SK-N-SH treated with all-trans-retinoic acid at 6 μM for 48 hours (cell line): ENCODE measurements around the gene FBXO24.

Experiments used
- ATAC-seq: fragments of 200-7000 bp; cut with Tn5 transposase; 3 replicates; pipeline ENCODE4 v1.9.1; 2020; ENCODE audit warnings: mild to moderate bottlenecking, moderate library complexity
- ARNTL ChIP-seq: fragments of 450-650 bp; formaldehyde crosslinking; IDR thresholded peaks from 2 replicates; pipeline ENCODE4 v1.5.0; 2020; ENCODE audit warnings: low read depth, mild to moderate bottlenecking, moderate library complexity, borderline replicate concordance
- BACH2 ChIP-seq: fragments of 250-450 bp; sonication (Bioruptor Pico); IDR thresholded peaks from 2 replicates; pipeline ENCODE4 v1.9.0; 2021; ENCODE audit warnings: mild to moderate bottlenecking, borderline replicate concordance
- CREB5 ChIP-seq: fragments of 250-450 bp; sonication (Bioruptor Pico); IDR thresholded peaks from 2 replicates; pipeline ENCODE4 v1.5.1; 2020; ENCODE audit warnings: low read depth, mild to moderate bottlenecking, moderate library complexity
- CSDC2 ChIP-seq: fragments of 250-450 bp; sonication (Bioruptor Pico); IDR thresholded peaks from 2 replicates; pipeline ENCODE4 v1.5.0; 2020; ENCODE audit warnings: mild to moderate bottlenecking, moderate library complexity
- ESRRG ChIP-seq: fragments of 250-450 bp; sonication (Bioruptor Pico); IDR thresholded peaks from 2 replicates; pipeline ENCODE4 v1.6.1; 2021; ENCODE audit warnings: mild to moderate bottlenecking
- GLIS3 ChIP-seq: fragments of 250-450 bp; sonication (Bioruptor Pico); IDR thresholded peaks from 2 replicates; pipeline ENCODE4 v1.5.0; 2020; ENCODE audit warnings: mild to moderate bottlenecking, moderate library complexity
- ISL1 ChIP-seq: fragments of 250-450 bp; sonication (Bioruptor Pico); IDR thresholded peaks from 2 replicates; pipeline ENCODE4 v2.1.2; 2022; ENCODE audit warnings: mild to moderate bottlenecking, moderate library complexity
- OSR1 ChIP-seq: fragments of 250-450 bp; sonication (Bioruptor Pico); IDR thresholded peaks from 2 replicates; pipeline ENCODE4 v1.8.0; 2022; ENCODE audit warnings: moderate library complexity, mild to moderate bottlenecking, inconsistent platforms
- RARB ChIP-seq: fragments of 250-450 bp; sonication (Bioruptor Pico); IDR thresholded peaks from 2 replicates; pipeline ENCODE4 v1.8.0; 2021; ENCODE audit warnings: mild to moderate bottlenecking, moderate library complexity
- SNAI2 ChIP-seq: fragments of 250-450 bp; sonication (Bioruptor Pico); IDR thresholded peaks from 2 replicates; pipeline ENCODE4 v1.5.0; 2020; ENCODE audit warnings: mild to moderate bottlenecking, moderate library complexity
- TCF4 ChIP-seq: fragments of 250-450 bp; sonication (Bioruptor Pico); IDR thresholded peaks from 2 replicates; pipeline ENCODE4 v1.8.0; 2021; ENCODE audit warnings: mild to moderate bottlenecking, moderate library complexity, borderline replicate concordance
- ZFP30 ChIP-seq: fragments of 450-650 bp; formaldehyde crosslinking; IDR thresholded peaks from 2 replicates; pipeline ENCODE4 v1.5.0; 2022; ENCODE audit warnings: mild to moderate bottlenecking, moderate library complexity
- ZNF565 ChIP-seq: fragments of 450-650 bp; formaldehyde crosslinking; conservative IDR thresholded peaks from 2 replicates; pipeline ENCODE4 v1.5.0; 2020; ENCODE audit warnings: low read depth, mild to moderate bottlenecking, moderate library complexity
- TF ChIP-seq, protein P1 (sequence below): fragments of 250-450 bp; sonication (Bioruptor Pico); IDR thresholded peaks from 2 replicates; pipeline ENCODE4 v1.5.0; 2020; ENCODE audit warnings: mild to moderate bottlenecking, moderate library complexity
- TF ChIP-seq, protein P2 (sequence below): fragments of 250-450 bp; sonication (Bioruptor Pico); IDR thresholded peaks from 2 replicates; pipeline ENCODE4 v1.5.1; 2021; ENCODE audit warnings: mild to moderate bottlenecking, moderate library complexity
- TF ChIP-seq, protein P3 (sequence below): fragments of 250-450 bp; sonication (Bioruptor Pico); IDR thresholded peaks from 2 replicates; pipeline ENCODE4 v1.8.0; 2020; ENCODE audit warnings: mild to moderate bottlenecking, moderate library complexity, borderline replicate concordance

FBXO24 gene

DNA sequence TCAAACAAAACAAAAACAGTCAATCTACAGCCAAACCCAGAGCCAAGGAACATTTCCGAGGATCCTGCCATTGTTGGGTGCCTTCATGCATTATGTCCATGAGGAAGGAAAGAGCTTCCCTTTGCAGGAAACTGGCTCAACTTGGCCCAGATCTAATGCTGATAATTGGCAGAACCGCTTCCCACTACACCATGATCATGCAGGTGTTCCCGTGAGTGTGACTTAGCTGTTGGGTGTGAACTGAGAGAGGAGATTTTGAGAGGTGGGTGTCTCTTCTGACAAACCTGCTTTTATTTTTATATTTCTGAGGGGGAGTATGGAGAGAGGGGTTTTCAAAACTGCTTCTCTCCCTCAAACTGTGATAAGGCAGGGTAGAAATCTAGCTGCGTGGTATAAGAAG, 27.0 kb upstream of the FBXO24 start (continued):
- TF ChIP-seq, protein P1, sequence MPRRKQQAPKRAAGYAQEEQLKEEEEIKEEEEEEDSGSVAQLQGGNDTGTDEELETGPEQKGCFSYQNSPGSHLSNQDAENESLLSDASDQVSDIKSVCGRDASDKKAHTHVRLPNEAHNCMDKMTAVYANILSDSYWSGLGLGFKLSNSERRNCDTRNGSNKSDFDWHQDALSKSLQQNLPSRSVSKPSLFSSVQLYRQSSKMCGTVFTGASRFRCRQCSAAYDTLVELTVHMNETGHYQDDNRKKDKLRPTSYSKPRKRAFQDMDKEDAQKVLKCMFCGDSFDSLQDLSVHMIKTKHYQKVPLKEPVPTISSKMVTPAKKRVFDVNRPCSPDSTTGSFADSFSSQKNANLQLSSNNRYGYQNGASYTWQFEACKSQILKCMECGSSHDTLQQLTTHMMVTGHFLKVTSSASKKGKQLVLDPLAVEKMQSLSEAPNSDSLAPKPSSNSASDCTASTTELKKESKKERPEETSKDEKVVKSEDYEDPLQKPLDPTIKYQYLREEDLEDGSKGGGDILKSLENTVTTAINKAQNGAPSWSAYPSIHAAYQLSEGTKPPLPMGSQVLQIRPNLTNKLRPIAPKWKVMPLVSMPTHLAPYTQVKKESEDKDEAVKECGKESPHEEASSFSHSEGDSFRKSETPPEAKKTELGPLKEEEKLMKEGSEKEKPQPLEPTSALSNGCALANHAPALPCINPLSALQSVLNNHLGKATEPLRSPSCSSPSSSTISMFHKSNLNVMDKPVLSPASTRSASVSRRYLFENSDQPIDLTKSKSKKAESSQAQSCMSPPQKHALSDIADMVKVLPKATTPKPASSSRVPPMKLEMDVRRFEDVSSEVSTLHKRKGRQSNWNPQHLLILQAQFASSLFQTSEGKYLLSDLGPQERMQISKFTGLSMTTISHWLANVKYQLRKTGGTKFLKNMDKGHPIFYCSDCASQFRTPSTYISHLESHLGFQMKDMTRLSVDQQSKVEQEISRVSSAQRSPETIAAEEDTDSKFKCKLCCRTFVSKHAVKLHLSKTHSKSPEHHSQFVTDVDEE (CRISPR knock-in tag) = no peak

DNA sequence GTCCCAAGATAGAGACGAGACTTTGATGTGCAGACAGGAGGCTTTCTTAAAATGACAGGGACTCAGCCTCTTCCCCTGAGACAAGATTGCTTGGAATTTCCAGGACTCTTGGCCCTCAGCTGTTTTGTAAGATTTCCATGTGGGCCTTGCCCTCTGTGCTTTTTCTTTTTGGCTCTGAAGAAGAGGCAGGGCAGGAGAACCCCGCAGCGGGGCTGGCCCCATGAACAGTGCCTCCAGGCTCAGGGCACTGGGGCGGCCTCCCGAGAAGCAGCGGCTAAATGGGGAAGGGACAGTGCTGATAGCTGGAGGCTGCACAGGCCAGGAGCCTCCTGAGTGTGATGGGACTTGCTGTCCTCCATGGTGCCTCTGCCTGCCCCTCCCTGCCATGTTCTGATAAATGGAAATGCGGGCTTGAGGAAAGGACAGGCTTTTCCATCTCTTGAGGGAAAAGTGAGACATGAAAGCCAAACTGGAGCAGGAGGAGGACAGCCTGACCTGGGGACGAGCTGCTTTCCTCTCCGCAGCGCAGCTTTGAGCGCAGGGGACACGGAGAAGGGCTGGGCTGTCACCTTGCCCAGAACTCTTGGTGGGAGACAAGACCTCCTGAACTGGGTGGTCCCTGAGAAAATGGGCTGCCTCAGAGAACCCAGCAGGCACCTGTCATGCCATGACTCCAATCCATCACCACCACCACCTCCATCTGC, 24.5 kb upstream of the FBXO24 start:
- TF ChIP-seq ZFP30 (CRISPR knock-in tag) = no peak
- TF ChIP-seq, protein P2, sequence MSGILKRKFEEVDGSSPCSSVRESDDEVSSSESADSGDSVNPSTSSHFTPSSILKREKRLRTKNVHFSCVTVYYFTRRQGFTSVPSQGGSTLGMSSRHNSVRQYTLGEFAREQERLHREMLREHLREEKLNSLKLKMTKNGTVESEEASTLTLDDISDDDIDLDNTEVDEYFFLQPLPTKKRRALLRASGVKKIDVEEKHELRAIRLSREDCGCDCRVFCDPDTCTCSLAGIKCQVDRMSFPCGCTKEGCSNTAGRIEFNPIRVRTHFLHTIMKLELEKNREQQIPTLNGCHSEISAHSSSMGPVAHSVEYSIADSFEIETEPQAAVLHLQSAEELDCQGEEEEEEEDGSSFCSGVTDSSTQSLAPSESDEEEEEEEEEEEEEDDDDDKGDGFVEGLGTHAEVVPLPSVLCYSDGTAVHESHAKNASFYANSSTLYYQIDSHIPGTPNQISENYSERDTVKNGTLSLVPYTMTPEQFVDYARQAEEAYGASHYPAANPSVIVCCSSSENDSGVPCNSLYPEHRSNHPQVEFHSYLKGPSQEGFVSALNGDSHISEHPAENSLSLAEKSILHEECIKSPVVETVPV = no peak
- TF ChIP-seq CREB5 (CRISPR knock-in tag) = no peak
- TF ChIP-seq RARB = no peak
- TF ChIP-seq OSR1 (CRISPR knock-in tag) = no peak
- no peak for TF ChIP-seq BACH2 (CRISPR knock-in tag)
- TF ChIP-seq, protein P1 (CRISPR knock-in tag) = no peak
- TF ChIP-seq ISL1 (CRISPR knock-in tag) = no peak
- TF ChIP-seq GLIS3 (CRISPR knock-in tag) = no peak
- no peak for TF ChIP-seq ESRRG (CRISPR knock-in tag)
- TF ChIP-seq ARNTL (CRISPR knock-in tag) = no peak
- no peak for ATAC-seq

DNA sequence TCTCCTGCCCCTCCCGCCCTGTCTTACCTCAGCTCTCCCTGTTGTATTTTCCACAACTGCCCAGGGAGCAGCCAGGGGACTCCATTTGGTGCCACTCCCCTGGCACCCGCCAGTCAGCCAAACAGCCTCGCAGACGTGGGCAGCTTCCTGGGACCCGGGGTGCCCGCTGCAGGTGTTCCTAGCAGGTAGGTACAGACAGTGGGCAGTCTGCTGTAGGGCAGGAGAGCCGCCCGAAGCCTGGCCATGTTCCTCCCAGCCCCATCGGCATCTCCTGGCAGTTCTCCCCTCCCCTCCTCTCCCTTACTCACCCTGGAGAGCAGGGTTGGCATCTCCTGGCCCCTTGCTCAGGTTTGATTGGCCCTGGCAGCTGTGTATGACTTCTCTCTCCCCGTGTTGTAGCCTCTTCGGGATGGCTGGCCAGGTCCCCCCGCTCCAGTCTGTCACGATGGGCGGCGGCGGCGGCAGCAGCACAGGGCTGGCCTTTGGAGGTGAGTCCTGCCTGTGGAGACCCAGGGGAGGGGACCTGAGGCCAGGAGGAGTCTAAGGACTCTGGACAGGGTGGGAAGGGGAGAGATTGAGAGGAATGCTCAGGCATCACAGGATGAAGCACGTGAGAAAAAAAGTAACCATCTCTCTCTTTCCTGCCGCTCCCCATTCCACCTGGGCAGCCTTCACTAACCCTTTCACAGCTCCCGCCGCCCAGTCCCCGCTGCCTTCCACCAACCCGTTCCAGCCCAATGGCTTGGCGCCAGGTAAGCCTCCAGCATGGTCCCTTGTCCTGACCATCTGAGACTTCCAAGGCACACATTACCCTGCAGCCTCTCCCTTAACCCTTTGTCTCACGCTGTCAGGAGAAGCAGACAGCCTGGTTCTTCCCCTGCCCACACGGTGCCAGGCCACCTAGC, 23.7 kb upstream of the FBXO24 start:
- ATAC-seq = no peak
- no peak for TF ChIP-seq CSDC2 (CRISPR knock-in tag)
- TF ChIP-seq, protein P2 = no peak
- TF ChIP-seq TCF4 = no peak
- no peak for TF ChIP-seq ZFP30 (CRISPR knock-in tag)
- TF ChIP-seq BACH2 (CRISPR knock-in tag) = no peak
- no peak for TF ChIP-seq ARNTL (CRISPR knock-in tag)
- TF ChIP-seq SNAI2 (CRISPR knock-in tag) = no peak
- TF ChIP-seq OSR1 (CRISPR knock-in tag) = no peak
- TF ChIP-seq ZNF565 (CRISPR knock-in tag) = no peak
- TF ChIP-seq CREB5 (CRISPR knock-in tag) = no peak
- TF ChIP-seq GLIS3 (CRISPR knock-in tag) = no peak
- TF ChIP-seq, protein P3, sequence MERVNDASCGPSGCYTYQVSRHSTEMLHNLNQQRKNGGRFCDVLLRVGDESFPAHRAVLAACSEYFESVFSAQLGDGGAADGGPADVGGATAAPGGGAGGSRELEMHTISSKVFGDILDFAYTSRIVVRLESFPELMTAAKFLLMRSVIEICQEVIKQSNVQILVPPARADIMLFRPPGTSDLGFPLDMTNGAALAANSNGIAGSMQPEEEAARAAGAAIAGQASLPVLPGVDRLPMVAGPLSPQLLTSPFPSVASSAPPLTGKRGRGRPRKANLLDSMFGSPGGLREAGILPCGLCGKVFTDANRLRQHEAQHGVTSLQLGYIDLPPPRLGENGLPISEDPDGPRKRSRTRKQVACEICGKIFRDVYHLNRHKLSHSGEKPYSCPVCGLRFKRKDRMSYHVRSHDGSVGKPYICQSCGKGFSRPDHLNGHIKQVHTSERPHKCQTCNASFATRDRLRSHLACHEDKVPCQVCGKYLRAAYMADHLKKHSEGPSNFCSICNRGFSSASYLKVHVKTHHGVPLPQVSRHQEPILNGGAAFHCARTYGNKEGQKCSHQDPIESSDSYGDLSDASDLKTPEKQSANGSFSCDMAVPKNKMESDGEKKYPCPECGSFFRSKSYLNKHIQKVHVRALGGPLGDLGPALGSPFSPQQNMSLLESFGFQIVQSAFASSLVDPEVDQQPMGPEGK (CRISPR knock-in tag) = no peak
- TF ChIP-seq, protein P1 (CRISPR knock-in tag) = no peak
